Mesothelial cell of epicardium (in vitro differentiated cells): ENCODE measurements around the gene NECAP2. TPM values are rescaled to one million over a fixed set of nuclear protein-coding genes. Genes with fewer than 3 reads are reported as not detected.
"Not testable (repeated sequence)": the region's sequence is repeated elsewhere in the genome, so short reads cannot be mapped to it uniquely, and the experiment has no call there.

Experiments
- DNase-seq, 2 experiments: peaks; one replicate each; pipeline ENCODE4 v3.0.0; 2021; ENCODE audit warnings: low spot score in 2 of 2; ENCODE audit not compliant: unreplicated experiment in 2 of 2
- H3K27ac Mint-ChIP-seq: 2 replicates; pipeline ENCODE4 v1.8.0; 2021; ENCODE audit warnings: mixed read lengths
- H3K27me3 Mint-ChIP-seq: 2 replicates; pipeline ENCODE4 v1.8.0; 2021; ENCODE audit warnings: low read depth, mixed read lengths
- H3K36me3 Mint-ChIP-seq: 2 replicates; pipeline ENCODE4 v1.8.0; 2021; ENCODE audit warnings: mixed read lengths
- H3K4me1 Mint-ChIP-seq: 2 replicates; pipeline ENCODE4 v1.8.0; 2021; ENCODE audit warnings: mixed read lengths
- H3K4me3 Mint-ChIP-seq: 2 replicates; pipeline ENCODE4 v1.8.0; 2021; ENCODE audit warnings: mild to moderate bottlenecking, moderate library complexity, mixed read lengths
- H3K9me3 Mint-ChIP-seq: 2 replicates; pipeline ENCODE4 v1.8.0; 2021; ENCODE audit warnings: mixed read lengths
- total RNA-seq: library from RNA; stranded (reverse); gene quantifications from 3 replicates; pipeline ENCODE4 v1.2.1, GENCODE V29; 2021
- TF ChIP-seq, protein P1 (sequence below): fragments of 200-600 bp; sonication (generic); IDR thresholded peaks from one replicate; pipeline ENCODE4 v1.5.0; 2021; ENCODE audit warnings: antibody characterized with exemption; ENCODE audit not compliant: unreplicated experiment

NECAP2 gene
- total RNA-seq, 1 donor from 2014 or later: 43.7 TPM

DNA sequence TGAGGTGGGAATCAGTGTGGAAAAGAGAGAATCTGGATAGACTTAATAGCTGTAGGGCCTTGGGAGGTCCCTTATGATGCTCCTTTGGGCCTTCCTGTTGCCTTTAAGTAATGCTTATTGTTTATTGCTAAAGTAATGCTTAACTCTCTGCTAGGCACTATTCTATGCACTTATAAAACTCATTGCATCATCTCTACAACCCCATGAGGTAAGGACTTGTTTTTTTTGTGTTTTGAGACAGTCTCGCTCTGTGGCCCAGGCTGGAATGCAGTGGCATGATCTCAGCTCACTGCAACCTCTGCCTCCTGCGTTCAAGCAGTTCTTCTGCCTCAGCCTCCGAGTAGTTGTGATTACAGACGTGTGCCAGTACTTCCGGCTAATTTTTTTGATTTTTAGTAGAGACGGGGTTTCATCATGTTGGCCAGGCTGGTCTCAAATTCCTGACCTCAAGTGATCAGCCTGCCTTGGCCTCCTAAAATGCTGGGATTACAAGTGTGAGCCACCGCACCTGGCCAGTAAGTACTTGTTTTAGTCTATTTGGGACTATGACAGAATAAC lies 22.3 kb downstream of the NECAP2 start:
- Mint-ChIP-seq H3K9me3 (no peaks in the 10 kb centered on the region), H3K27ac (no peak overlapping the region), H3K36me3 (peaks cover 42% of the 10 kb centered on the region), H3K27me3 (no peaks in the 10 kb centered on the region), H3K4me1 (no peaks in the 10 kb centered on the region), H3K4me3 (no peak overlapping the region)
- TF ChIP-seq, protein P1, sequence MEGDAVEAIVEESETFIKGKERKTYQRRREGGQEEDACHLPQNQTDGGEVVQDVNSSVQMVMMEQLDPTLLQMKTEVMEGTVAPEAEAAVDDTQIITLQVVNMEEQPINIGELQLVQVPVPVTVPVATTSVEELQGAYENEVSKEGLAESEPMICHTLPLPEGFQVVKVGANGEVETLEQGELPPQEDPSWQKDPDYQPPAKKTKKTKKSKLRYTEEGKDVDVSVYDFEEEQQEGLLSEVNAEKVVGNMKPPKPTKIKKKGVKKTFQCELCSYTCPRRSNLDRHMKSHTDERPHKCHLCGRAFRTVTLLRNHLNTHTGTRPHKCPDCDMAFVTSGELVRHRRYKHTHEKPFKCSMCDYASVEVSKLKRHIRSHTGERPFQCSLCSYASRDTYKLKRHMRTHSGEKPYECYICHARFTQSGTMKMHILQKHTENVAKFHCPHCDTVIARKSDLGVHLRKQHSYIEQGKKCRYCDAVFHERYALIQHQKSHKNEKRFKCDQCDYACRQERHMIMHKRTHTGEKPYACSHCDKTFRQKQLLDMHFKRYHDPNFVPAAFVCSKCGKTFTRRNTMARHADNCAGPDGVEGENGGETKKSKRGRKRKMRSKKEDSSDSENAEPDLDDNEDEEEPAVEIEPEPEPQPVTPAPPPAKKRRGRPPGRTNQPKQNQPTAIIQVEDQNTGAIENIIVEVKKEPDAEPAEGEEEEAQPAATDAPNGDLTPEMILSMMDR: no peak
- no peak for DNase-seq

DNA sequence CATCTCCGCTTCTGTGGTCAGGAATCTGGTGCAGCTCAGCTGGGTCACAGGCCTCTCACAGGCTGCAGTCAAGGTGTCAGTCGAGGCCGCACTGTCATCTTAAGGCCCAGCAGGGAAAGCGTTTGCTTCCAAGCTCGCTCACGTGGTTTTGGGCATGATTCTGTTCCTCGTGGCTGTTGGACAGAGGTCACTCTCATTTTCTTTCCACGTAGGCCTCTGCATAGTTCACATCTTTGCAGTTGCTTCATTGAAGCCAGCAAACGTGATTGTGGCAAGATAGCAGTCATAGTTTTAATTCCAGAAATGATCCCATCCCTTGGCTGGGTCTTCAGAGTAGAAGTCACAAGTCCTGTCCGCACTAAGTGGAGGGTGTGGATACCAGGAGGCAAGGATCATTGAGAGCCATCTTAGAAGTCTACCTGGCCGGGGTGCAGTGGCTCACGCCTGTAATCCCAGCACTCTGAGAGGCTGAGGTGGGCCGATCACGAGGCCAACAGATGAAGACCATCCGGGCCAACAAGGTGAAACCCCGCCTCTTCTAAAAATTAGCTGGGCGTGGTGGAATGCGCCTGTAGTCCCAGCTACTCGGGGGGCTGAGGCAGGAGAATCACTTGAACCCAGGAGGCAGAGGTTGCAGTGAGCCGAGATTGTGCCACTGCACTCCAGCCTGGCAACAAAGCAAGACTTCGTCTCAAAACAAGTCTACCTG lies 24.5 kb downstream of the NECAP2 start:
- TF ChIP-seq, protein P1: no peak
- Mint-ChIP-seq H3K4me3 (no peak overlapping the region), H3K27ac (no peak overlapping the region), H3K9me3 (no peaks in the 10 kb centered on the region), H3K4me1 (no peaks in the 10 kb centered on the region), H3K36me3 (peaks cover 40% of the 10 kb centered on the region), H3K27me3 (no peaks in the 10 kb centered on the region)
- DNase-seq: no peak

DNA sequence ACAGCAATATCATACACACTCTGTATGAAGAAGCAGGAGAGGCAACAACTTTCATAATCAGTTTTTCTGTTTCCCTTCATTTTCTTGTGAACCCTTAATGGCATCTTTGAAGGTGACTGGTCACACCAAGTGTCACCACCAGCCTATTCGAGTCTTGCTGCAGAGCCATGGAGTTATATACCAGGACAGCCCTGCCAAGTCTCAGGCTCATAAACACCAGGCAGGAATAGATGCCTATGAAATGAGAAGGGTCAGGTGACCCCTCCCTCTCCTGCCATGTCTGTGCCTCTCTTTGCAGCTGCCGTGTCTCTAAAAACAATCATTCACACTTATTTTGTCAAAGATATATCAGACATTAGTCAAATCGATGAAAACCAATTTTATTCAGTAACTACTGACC lies 28.0 kb downstream of the NECAP2 start:
- Mint-ChIP-seq H3K27ac (no peak overlapping the region), H3K36me3 (peaks cover 38% of the 10 kb centered on the region), H3K4me3 (no peak overlapping the region), H3K9me3 (no peaks in the 10 kb centered on the region), H3K27me3 (no peaks in the 10 kb centered on the region), H3K4me1 (no peaks in the 10 kb centered on the region)
- DNase-seq: no peak
- TF ChIP-seq, protein P1: no peak

DNA sequence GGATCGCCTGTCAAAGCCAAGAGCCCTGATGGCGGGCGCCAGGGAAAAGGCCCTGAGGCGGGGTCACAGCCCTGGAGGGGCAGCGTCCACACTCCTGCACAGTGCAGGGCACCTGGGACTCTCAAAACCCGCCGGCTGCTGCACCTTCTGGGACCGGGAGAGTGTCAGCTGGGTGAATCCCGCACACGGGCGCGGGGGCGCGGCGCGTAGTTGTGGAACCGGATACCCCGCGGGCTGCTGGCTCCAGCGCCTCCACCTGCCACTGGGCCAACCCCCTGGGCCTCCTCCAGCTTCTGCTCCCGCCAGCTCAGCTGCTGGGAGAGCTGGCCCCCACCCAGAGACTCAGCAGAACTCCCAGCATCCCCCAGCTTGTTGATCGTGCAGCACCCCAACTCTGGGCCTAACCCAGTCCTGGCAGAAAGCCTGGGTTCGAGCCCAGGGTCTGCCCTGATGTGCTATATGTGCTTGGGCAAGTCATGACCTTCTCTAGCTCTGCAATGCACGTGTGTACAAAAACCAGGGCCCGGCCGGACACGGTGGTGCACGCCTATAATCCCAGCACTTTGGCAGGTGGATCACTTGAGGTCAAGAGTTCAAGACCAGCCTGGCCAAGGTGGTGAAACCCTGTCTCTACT lies 33.8 kb downstream of the NECAP2 start:
- H3K27me3 Mint-ChIP-seq: no peaks in the 10 kb centered on the region
- TF ChIP-seq, protein P1: no peak
- peaks cover 27% of the 10 kb centered on the region for H3K36me3 Mint-ChIP-seq
- H3K27ac Mint-ChIP-seq: no peak overlapping the region
- no peaks in the 10 kb centered on the region for H3K9me3 Mint-ChIP-seq
- DNase-seq: no peak
- no peaks in the 10 kb centered on the region for H3K4me1 Mint-ChIP-seq
- no peak overlapping the region for H3K4me3 Mint-ChIP-seq

DNA sequence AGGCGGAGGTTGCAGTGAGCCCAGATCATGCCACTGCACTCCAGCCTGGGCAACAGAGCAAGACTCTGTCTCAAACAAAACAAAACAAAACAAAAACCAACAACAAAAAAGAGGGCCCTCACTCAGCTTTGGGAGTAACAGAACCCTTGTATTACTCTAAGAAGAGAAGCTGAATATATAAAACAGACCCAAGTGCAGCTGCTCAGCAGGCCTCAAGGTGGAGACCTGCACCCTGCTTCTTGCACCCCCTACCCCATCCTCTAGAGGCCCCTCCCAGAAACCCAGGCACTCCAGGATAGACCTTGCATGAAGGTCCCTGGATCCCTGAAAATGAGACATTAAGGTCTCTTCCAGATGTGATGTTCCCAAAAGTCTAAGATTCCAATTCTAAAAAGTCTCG lies 34.4 kb downstream of the NECAP2 start:
- H3K9me3 Mint-ChIP-seq, H3K4me3 Mint-ChIP-seq, H3K27ac Mint-ChIP-seq, H3K4me1 Mint-ChIP-seq, DNase-seq, H3K27me3 Mint-ChIP-seq: not testable (repeated sequence)
- H3K36me3 Mint-ChIP-seq: peaks cover 26% of the 10 kb centered on the region

DNA sequence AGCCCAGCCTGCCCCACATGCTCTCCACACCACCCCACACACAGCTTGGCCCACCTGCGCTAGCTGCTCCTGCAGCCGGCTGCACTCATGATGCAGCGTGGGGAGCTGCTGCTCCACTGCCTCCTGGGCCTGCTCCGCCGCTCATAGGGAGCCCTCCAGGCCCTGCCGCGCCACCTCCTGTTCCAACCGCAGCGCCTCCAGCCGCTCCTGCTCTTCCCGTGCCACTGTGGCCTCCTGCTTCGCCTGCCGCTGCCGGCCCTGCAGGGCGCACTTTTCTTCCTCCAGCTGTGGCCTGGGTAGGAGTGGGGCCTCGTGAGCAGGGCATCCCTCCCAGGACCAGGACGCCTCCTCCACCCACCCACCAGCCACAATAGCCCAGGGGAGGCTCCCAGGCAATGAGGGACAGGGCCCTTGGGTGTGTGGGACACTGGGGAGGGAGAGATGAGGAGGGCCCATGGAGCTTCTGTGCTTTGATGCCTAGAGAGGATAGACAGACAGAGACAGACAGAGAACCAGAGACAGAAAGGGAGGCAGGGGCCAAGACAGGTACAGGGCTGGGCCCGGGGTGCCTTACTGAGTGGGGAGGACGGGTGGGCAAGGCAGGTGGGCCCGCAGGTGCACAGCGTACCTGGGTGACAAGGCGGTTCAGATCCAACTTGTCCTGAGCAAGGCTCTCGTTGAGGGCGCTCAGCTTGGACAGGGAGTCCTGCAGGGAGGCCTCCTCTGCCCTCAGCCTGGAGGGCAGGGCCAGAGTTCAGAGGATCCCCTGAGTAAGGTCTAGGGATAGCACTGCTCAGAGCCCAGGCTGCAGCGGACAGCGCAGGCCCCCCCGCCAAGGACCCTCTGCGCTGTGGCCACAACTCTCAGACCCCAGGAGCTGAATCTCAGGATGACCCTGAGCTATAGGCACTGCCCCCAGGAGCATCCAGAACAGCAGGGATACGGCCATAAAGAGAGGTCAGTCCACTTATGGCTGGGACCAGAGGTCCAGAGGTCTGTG lies 35.5 kb downstream of the NECAP2 start:
- H3K27me3 Mint-ChIP-seq, H3K4me3 Mint-ChIP-seq, DNase-seq, H3K9me3 Mint-ChIP-seq, H3K27ac Mint-ChIP-seq, H3K4me1 Mint-ChIP-seq: not testable (repeated sequence)
- peaks cover 31% of the 10 kb centered on the region for H3K36me3 Mint-ChIP-seq
